ENCODE data around the gene CSNK1D.

The CSNK1D gene

GRCh38 chr17:82309656-82310570 is 36.4 kb upstream of the CSNK1D start:
- DNase-seq, result no peak

- no peak for DNase-seq
These were observed 32.3 kb upstream of the CSNK1D start for GRCh38 chr17:82305727-82306300.

- no peak for DNase-seq
These were observed 31.6 kb upstream of the CSNK1D start for GRCh38 chr17:82304826-82305726.

DNA sequence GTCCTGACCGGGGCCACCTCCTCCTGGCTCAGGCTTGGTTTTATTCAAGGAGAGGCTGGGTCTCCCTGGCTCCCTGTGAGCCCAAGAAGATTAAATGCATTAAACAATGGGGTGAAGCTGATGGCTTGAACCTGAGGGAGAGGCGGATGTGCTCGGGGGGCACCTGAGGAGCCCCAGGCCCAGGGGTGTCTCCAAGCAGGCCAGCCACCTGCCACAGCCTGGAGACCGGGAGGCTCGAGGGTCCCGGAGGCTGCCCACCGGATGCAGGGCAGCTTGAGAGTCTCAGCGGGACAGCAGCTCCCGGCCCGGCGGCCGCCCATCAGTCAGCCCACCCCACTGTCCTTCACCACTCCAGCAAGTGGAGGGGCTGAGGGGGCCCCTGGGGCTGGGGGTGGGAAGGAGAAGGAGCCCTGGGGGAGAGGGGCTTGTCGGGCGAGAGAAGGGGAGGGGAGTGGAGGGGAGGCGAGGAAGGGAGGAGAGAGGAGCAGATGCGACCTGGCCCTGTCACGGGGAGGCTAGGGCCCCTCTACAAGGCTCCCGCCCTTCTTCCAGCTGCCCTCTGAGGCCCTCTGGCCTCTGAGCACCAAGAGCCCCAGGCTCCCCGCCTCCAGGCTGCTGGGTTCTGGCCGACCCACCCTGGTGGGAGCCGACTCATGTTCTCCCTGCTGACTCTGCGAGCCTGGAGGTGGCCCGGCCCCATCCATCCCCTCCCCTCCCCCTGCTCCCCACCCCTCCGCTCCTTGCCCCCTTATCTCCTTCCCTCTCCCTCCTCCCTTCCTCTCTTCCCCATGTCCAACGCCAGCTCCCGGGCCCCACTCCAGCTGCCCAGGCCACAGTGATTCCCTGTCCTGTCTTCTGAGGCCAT is 30.7 kb upstream of the CSNK1D start:
- no peak for DNase-seq

- no peak for DNase-seq
These were observed 29.8 kb upstream of the CSNK1D start for GRCh38 chr17:82302991-82303943.

GRCh38 chr17:82302568-82302963 is 29.1 kb upstream of the CSNK1D start:
- no peak for DNase-seq

DNA sequence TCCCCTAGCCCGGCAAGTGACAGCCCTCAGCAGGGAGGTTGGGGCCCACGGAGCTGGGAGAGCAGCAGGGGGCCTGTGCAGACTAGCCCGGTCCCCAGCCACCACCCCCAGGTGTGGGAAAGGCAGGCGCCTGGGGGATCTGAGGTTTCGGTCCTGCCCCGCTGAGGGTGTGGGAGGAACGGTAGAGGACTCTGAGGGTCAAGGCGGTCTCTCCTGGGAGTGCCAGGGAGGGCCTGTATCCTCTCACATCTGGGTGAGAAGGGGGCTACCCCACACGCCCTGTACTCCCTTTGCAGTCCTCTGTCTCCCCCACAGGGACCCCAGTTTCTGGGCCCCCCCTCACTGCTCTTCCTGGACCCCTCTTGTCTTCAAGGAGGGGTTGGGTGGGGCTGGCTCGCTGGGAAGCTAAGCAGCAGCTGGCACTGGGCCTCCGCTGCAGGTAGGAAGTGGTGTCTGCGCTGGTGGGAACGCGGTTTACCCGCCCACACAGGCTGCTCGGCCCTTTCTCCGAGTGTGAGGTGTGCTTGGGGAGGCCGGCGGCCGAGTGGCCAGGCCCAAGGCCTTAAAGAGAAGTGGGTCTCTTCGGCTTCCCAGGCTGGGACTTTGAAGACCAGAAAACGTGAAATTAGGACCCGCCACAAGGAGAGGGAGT is 28.5 kb upstream of the CSNK1D start:
- DNase-seq, result no peak

DNA sequence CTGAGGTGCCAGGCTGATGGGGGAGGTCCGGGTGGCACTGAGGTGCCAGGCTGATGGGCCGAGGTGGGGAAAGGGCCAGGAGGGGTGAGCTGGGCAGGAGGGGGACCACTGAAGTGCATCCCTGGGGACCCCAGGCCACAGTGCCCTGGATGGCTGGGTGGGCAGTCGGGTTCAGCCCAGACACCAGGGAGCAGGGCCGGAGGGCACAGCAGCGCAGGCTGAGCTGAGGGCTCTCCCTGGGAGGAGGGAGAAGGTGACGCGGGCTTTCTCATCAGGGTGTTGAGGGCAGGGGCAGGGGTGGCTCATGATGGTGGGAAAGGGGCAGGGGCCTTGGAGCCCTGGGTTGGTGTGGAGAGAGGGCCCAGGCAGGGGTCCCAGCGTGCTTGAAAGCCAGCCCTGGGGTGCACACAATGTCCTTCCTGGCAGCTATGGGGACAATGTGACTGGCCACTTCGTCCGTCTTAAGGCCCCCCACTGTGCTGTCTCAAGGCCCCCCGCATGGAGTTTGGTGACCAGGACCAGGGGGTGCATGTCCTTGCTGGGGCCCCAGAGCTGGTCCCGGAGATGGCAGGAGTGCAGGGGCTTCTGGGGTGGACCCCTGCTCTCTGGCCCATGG is 27.9 kb upstream of the CSNK1D start:
- no peak for DNase-seq

- DNase-seq, result peak; percentile 61
These were observed 27.3 kb upstream of the CSNK1D start for GRCh38 chr17:82300707-82301270.

- no peak for DNase-seq
These were observed 26.7 kb upstream of the CSNK1D start for GRCh38 chr17:82300228-82300627.

DNA sequence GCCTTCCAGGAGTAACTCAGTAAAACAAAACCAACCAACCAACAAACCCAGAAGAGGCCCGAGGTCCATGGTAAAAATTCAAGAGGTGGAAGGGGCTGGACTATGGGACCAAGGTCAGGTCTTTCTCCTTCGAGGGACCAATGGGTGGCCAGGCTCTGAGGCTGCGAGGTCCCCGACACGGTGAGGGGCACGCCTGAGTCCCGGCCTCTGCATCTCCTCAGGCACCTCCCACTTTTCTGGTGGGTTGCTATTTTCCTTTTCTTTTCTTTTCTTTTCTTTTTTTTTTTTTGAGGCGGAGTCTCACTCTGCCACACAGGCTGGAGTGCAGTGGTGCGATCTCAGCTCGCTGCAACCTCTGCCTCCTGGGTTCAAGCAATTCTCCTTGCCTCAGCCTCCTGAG is 26.0 kb upstream of the CSNK1D start:
- no peak for DNase-seq

DNA sequence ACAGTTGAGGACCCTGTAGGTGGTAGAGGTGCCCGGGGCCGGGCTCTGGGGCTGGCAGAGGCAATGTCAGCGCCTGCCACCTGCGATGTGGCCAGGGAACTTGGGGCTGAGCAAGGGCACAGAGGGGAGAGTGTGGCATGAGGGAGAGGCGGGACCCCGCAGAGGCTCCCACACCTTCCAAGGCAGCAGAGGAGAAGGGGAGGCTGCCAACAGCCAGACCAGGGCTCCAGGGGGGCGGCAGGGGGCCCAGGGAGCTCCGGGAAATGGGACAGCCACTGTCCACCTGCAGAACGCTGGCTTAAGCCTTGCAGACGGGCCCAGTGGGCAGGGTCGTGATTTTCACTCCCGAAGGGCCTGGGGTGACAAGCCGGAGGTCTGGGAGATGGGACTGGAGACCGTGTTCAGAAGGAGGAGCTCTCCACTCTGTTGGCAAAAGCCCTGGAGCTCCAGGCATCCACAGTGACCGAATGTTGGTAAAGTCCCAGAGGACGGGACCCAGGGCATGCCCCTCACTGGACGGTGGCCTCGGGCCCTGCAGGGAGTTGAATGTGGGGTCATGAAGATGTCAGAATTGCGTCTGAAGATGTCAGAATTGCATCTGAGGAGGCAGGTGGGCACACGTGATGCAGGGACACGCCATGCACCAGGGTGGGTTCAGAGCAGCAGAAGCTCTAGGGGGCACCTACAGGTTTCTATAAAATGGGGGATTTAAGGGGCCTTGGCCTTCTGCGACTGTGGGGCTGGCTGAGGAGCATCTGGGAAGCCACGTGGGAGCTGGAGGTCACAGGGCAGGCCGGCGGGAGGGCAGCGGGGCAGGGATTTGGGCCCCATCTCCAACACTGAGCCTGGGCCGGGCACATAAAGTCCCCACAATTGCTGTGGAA is 25.3 kb upstream of the CSNK1D start:
- DNase-seq, result no peak

DNA sequence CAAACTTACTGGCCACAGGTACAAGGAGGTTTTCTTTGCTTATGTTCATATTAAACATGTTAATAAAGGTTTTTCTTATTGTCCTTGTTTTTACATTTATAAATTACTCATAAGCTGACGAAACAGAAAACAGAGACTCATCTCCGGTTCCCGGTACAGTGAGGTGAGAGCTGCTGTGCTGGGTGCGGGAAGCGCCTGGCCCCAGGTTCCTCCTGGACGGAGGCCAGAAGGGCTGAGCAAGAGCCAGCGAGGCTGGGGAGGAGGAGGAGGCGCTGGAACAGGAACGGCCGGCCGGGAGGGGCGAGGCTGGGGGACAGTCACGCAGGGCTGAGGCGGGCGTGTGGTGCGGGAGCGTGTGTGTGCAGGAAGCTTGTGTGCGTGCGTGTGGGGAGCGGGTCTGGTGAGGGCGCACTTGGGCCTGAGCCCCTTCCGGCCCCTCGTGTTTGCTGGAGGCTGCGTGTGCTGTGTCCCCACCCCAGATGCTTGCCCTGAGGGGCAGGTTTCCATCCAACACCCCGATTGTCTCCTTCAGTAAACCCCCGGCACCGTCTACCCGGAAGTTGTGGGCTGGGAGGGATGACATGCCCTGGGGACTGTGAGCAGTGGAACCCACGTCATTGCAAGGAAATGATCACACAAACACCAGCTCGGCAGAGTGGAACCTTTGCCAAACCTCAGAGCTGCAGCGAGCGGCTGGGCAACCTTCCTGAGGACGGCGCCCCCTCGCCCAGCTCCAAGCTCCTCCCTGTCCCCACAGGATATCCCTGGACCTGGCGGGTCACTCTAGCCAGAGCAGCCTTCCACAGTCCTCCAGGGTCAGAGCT is 24.4 kb upstream of the CSNK1D start:
- DNase-seq, result no peak

DNA sequence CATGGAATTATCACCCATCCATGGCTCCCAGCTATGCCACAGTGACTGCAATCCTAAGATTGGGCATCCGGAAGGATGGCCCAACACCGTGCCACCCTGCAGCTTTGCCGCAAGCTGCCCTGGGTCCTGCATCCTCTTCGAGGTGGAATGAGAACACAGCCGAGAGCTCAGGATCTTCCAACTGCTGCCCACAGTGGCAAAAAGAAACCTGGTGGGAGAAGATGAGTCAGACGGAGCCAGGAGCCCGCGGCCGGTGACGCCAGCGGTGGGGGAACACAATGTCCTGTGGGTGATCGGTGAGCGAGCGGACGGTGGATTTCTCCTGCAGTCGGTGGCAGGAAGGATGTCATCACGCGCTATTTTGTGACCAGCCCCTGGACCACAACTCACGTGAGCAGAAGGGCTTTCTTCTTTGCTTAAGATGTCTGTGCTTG is 23.8 kb upstream of the CSNK1D start:
- DNase-seq, result no peak

- peak; percentile 44 for DNase-seq
These were observed 23.2 kb upstream of the CSNK1D start for GRCh38 chr17:82296511-82297279.

DNA sequence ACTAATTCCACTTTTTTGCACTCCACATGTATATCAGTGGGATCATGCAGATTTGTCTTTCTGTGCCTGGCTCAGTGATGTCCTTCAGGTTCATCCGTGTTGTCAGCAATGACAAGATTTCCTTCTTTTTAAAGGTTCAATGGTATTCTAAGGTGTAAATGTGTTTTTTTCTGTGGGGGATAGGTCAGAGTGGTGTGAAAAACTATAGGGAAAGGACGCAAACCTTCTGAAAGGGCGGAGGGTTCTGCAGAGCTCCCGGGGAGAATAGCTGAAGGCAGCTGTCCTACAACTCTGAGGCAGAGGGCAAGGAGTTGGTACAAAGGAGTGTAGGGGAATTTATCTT is 21.9 kb upstream of the CSNK1D start:
- DNase-seq, result no peak

All from NCI-H2171 treated with DMSO at 0.1 percent for 48 hours (cell line).